ENCODE results near the gene TPCN1.

DNA sequence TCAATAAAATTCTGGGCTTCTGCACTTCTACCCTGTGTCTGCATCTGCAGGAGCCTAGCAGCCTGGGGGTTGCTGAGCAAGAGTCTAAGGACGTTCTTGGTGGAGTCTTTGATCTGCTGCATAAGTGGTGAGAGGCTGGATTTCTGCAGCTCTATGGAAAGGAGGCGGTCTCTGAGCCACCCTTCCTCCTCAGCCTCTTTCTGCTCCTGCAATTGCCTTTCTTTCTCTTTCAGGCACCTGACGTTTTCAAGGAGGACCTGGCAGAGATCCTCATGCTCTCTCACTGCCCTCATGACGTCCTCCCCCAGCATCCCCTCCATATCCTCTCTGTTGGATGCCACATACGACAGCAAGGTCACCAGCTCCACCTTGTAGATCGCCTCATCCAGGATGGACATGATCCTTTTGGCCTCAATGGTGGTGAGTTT, 13.6 kb upstream of the TPCN1 start:
- TF ChIP-seq POLR2A (IDR thresholded peaks at IDR 0.05; ENCODE audit: low read length) = no peak
- TF ChIP-seq GATA1 (IDR thresholded peaks at IDR 0.05; ENCODE audit: low read depth, low read length) = no peak
